H1 (cell line): ENCODE results near the gene FAM53A.

ENCODE experiments used
- EZH2 ChIP-seq: fragments of 200-600 bp; sonication (generic); IDR thresholded peaks from 2 replicates; pipeline ENCODE4 v1.7.1; 2012; ENCODE audit warnings: low read depth, mild to moderate bottlenecking, moderate library complexity, low read length, inconsistent platforms; ENCODE audit not compliant: severe bottlenecking
- PHF8 ChIP-seq: fragments of 200-600 bp; sonication (generic); conservative IDR thresholded peaks from 2 replicates; pipeline ENCODE4 v1.7.1; 2012; ENCODE audit warnings: low read depth, mild to moderate bottlenecking, inconsistent platforms, low read length, moderate library complexity
- POLR2A ChIP-seq, 2 experiments: IDR thresholded peaks; 1 replicate in 1 of 2; 2 replicates in 1 of 2; pipeline ENCODE4 v1.6.1; 2011; ENCODE audit warnings: low read depth in 2 of 2, low read length in 2 of 2, mild to moderate bottlenecking in 2 of 2; ENCODE audit errors: control extremely low read depth in 1 of 2
- TF ChIP-seq, protein P1 (sequence below), 3 experiments: IDR thresholded peaks; 1 replicate in 2 of 3; 2 replicates in 1 of 3; pipeline versions ENCODE4 v1.5.1 to v1.6.1; 2011; ENCODE audit warnings: low read length in 3 of 3, mild to moderate bottlenecking in 3 of 3, inconsistent platforms in 2 of 3, low read depth in 1 of 3, moderate library complexity in 1 of 3; ENCODE audit not compliant: insufficient read depth in 1 of 3; ENCODE audit errors: control extremely low read depth in 1 of 3

- no peak for TF ChIP-seq POLR2A (IDR thresholded peaks at IDR 0.05; ENCODE audit: control extremely low read depth in 1 of 2, low read depth in 2 of 2, low read length in 2 of 2)
- TF ChIP-seq, protein P1, sequence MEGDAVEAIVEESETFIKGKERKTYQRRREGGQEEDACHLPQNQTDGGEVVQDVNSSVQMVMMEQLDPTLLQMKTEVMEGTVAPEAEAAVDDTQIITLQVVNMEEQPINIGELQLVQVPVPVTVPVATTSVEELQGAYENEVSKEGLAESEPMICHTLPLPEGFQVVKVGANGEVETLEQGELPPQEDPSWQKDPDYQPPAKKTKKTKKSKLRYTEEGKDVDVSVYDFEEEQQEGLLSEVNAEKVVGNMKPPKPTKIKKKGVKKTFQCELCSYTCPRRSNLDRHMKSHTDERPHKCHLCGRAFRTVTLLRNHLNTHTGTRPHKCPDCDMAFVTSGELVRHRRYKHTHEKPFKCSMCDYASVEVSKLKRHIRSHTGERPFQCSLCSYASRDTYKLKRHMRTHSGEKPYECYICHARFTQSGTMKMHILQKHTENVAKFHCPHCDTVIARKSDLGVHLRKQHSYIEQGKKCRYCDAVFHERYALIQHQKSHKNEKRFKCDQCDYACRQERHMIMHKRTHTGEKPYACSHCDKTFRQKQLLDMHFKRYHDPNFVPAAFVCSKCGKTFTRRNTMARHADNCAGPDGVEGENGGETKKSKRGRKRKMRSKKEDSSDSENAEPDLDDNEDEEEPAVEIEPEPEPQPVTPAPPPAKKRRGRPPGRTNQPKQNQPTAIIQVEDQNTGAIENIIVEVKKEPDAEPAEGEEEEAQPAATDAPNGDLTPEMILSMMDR (IDR thresholded peaks at IDR 0.05; ENCODE audit: control extremely low read depth in 1 of 3, insufficient read depth in 1 of 3, low read depth in 1 of 3, low read length in 3 of 3), result no peak
- no peak for TF ChIP-seq EZH2
- no peak for TF ChIP-seq PHF8
Observed at GRCh38 chr4:1644891-1645657, 39.0 kb downstream of the FAM53A start.
